SIG-M5 treated with dmso at 0.1 percent for 504 hours (cell line): ENCODE measurements around the gene GALNT14.

Experiments used
- DNase-seq: peaks from one replicate; lab custom pipeline; 2025; ENCODE audit not compliant: unreplicated experiment; lab: John Stamatoyannopoulos, UW

GALNT14 gene

GRCh38 chr2:30862054-30862651, 276.1 kb downstream of the GALNT14 start:
- peak; percentile 73 for DNase-seq

GRCh38 chr2:30860726-30861125, 277.5 kb downstream of the GALNT14 start:
- DNase-seq, result no peak
